WI38 (cell line): ENCODE measurements around the gene PROSER2.
"Not testable (repeated sequence)": the region's sequence is repeated elsewhere in the genome, so short reads cannot be mapped to it uniquely, and the experiment has no call there.

Experiments
- H3K4me3 ChIP-seq: 2 replicates; pipeline ENCODE4 v1.5.1; 2011; ENCODE audit warnings: low read depth, mild to moderate bottlenecking, control low read depth, low read length
- CTCF ChIP-seq: IDR thresholded peaks from 2 replicates; pipeline ENCODE4 v1.5.1; 2012; ENCODE audit warnings: low read depth, mild to moderate bottlenecking, control low read depth, low read length

The PROSER2 gene

GRCh38 chr10:11846542-11846941 is 23.4 kb downstream of the PROSER2 start:
- TF ChIP-seq CTCF: no peak
- no peak overlapping the region for H3K4me3 ChIP-seq

GRCh38 chr10:11849277-11849676 is 26.1 kb downstream of the PROSER2 start:
- no peak overlapping the region for H3K4me3 ChIP-seq
- no peak for TF ChIP-seq CTCF

GRCh38 chr10:11849911-11850310 is 26.8 kb downstream of the PROSER2 start:
- H3K4me3 ChIP-seq: no peak overlapping the region
- TF ChIP-seq CTCF: no peak

GRCh38 chr10:11851910-11852309 is 28.8 kb downstream of the PROSER2 start:
- TF ChIP-seq CTCF: no peak
- no peak overlapping the region for H3K4me3 ChIP-seq

GRCh38 chr10:11852637-11853036 is 29.5 kb downstream of the PROSER2 start:
- not testable (repeated sequence) for H3K4me3 ChIP-seq

GRCh38 chr10:11853468-11853867 is 30.3 kb downstream of the PROSER2 start:
- H3K4me3 ChIP-seq: no peak overlapping the region
- no peak for TF ChIP-seq CTCF

- no peak for TF ChIP-seq CTCF
- no peak overlapping the region for H3K4me3 ChIP-seq
Measured at GRCh38 chr10:11854301-11854700, 31.1 kb downstream of the PROSER2 start.

GRCh38 chr10:11856089-11856488 is 32.9 kb downstream of the PROSER2 start:
- no peak overlapping the region for H3K4me3 ChIP-seq
- no peak for TF ChIP-seq CTCF
